GM23338 (cell line): ENCODE measurements around the gene ZBTB7C. TPM values are rescaled to one million over a fixed set of nuclear protein-coding genes. Genes with fewer than 3 reads are reported as not detected.
A peak's percentile ranks its signal among the peaks of the same experiment; 100 is the strongest.

Experiments used
- ATAC-seq: fragments of 200-7000 bp; cut with Tn5 transposase; 3 replicates; pipeline ENCODE4 v1.9.1; 2020
- DNase-seq: peaks from one replicate; pipeline ENCODE4 v3.0.0-alpha.2; 2015; ENCODE audit warnings: low spot score
- H2AFZ ChIP-seq: fragments of 200-600 bp; sonication (generic); 2 replicates; pipeline ENCODE4 v1.8.0; 2016; ENCODE audit warnings: antibody characterized with exemption, mild to moderate bottlenecking, moderate library complexity
- H3F3A ChIP-seq: fragments of 200-600 bp; sonication (generic); replicated peaks from 2 replicates; pipeline ENCODE4 v1.8.0; 2017; ENCODE audit warnings: antibody characterized with exemption, mixed run types, low read depth
- H3K27ac ChIP-seq: fragments of 200-600 bp; sonication (generic); 2 replicates; pipeline ENCODE4 v1.6.1; 2016; ENCODE audit warnings: low read depth
- H3K27me3 ChIP-seq: fragments of 200-600 bp; sonication (generic); 2 replicates; pipeline ENCODE4 v1.8.0; 2016; ENCODE audit warnings: mild to moderate bottlenecking, mixed run types, moderate library complexity; ENCODE audit not compliant: insufficient read depth
- H3K36me3 ChIP-seq: fragments of 200-600 bp; sonication (generic); 2 replicates; pipeline ENCODE4 v1.8.0; 2016; ENCODE audit warnings: mild to moderate bottlenecking; ENCODE audit not compliant: insufficient read depth
- H3K4me1 ChIP-seq: fragments of 200-600 bp; sonication (generic); 2 replicates; pipeline ENCODE4 v1.8.0; 2016; ENCODE audit warnings: mild to moderate bottlenecking, moderate library complexity; ENCODE audit not compliant: insufficient read depth
- H3K4me2 ChIP-seq: fragments of 200-600 bp; sonication (generic); 2 replicates; pipeline ENCODE4 v1.7.1; 2017; ENCODE audit warnings: mixed run types
- H3K4me3 ChIP-seq: fragments of 200-600 bp; sonication (generic); 2 replicates; pipeline ENCODE4 v1.6.1; 2016; ENCODE audit warnings: mixed run types
- H3K79me2 ChIP-seq: fragments of 200-600 bp; sonication (generic); replicated peaks from 2 replicates; pipeline ENCODE4 v1.8.0; 2017; ENCODE audit warnings: mild to moderate bottlenecking; ENCODE audit not compliant: insufficient read depth
- H3K9me2 ChIP-seq: fragments of 200-600 bp; sonication (generic); 2 replicates; pipeline ENCODE4 v1.8.0; 2017; ENCODE audit not compliant: insufficient read depth
- H4K20me1 ChIP-seq: fragments of 200-600 bp; sonication (generic); replicated peaks from 2 replicates; pipeline ENCODE4 v1.8.0; 2017; ENCODE audit warnings: mild to moderate bottlenecking; ENCODE audit not compliant: insufficient read depth
- H3K27ac Mint-ChIP-seq: 2 replicates; pipeline ENCODE4 v1.8.0; 2020; ENCODE audit warnings: inconsistent platforms, mild to moderate bottlenecking, moderate library complexity, mixed read lengths
- H3K27me3 Mint-ChIP-seq: 3 replicates; pipeline ENCODE4 v1.8.0; 2022; ENCODE audit warnings: low read depth, mild to moderate bottlenecking, moderate library complexity, mixed read lengths, inconsistent platforms; ENCODE audit not compliant: insufficient read depth, poor library complexity
- H3K36me3 Mint-ChIP-seq: 3 replicates; pipeline ENCODE4 v1.8.0; 2021; ENCODE audit warnings: low read depth, mild to moderate bottlenecking, inconsistent platforms, moderate library complexity, mixed read lengths
- H3K4me1 Mint-ChIP-seq: 3 replicates; pipeline ENCODE4 v1.8.0; 2020; ENCODE audit warnings: mild to moderate bottlenecking, inconsistent platforms, mixed read lengths
- H3K4me3 Mint-ChIP-seq: 3 replicates; pipeline ENCODE4 v1.8.0; 2021; ENCODE audit warnings: moderate library complexity, mild to moderate bottlenecking, inconsistent platforms, mixed read lengths
- H3K9me3 Mint-ChIP-seq: 3 replicates; pipeline ENCODE4 v1.8.0; 2020; ENCODE audit warnings: moderate library complexity, mild to moderate bottlenecking, inconsistent platforms, mixed read lengths
- CREB1 ChIP-seq: fragments of 250-450 bp; sonication (Bioruptor Pico); IDR thresholded peaks from 2 replicates; pipeline ENCODE4 v1.5.0; 2020; ENCODE audit warnings: low read depth, mild to moderate bottlenecking, moderate library complexity
- EZH2 ChIP-seq: fragments of 200-600 bp; sonication (generic); IDR thresholded peaks from one replicate; pipeline ENCODE4 v1.8.0; 2017; ENCODE audit warnings: antibody characterized with exemption, mild to moderate bottlenecking, low read depth; ENCODE audit not compliant: unreplicated experiment
- JUNB ChIP-seq: IDR thresholded peaks from one replicate; pipeline ENCODE4 v1.6.1; 2016; ENCODE audit warnings: antibody characterized with exemption; ENCODE audit not compliant: unreplicated experiment
- NANOG ChIP-seq: IDR thresholded peaks from 2 replicates; pipeline ENCODE4 v1.6.1; 2016; ENCODE audit warnings: antibody characterized with exemption, borderline replicate concordance
- ZNF114 ChIP-seq: fragments of 250-450 bp; sonication (Bioruptor Pico); IDR thresholded peaks from 2 replicates; pipeline ENCODE4 v1.5.0; 2020; ENCODE audit warnings: mild to moderate bottlenecking, moderate library complexity
- ZNF331 ChIP-seq: fragments of 250-450 bp; sonication (Bioruptor Pico); IDR thresholded peaks from 2 replicates; pipeline ENCODE4 v1.5.0; 2020; ENCODE audit warnings: low read depth, mild to moderate bottlenecking, moderate library complexity
- polyA plus RNA-seq: library from polyadenylated mRNA; unstranded; fragments of >200 nt; fragmentation: Nextera tagmentation; extraction: Ambion mirVana; gene quantifications from 2 replicates; pipeline ENCODE4 v1.2.1, GENCODE V29; 2016
- total RNA-seq: library from RNA; depleted of rRNA; stranded (reverse); fragments of >200 nt; shearing (Covaris generic); gene quantifications from 2 replicates; pipeline ENCODE4 v1.2.3, GENCODE V29; 2014
- TF ChIP-seq, protein P1 (sequence below): IDR thresholded peaks from 2 replicates; pipeline ENCODE4 v1.6.1; 2016; ENCODE audit warnings: antibody characterized with exemption
- TF ChIP-seq, protein P2 (sequence below), 2 experiments: fragments of 200-600 bp in 1 of 2; sonication (generic) in 1 of 2; conservative IDR thresholded peaks; 2 replicates each; pipeline versions ENCODE4 v1.5.1 to v1.6.1; 2016 to 2017; ENCODE audit warnings: antibody characterized with exemption in 2 of 2, low read depth in 2 of 2, mild to moderate bottlenecking in 2 of 2, moderate library complexity in 1 of 2
- TF ChIP-seq, protein P3 (sequence below): IDR thresholded peaks from one replicate; pipeline ENCODE4 v1.6.1; 2018; ENCODE audit warnings: antibody characterized with exemption; ENCODE audit not compliant: unreplicated experiment
- TF ChIP-seq, protein P4 (sequence below): fragments of 250-450 bp; sonication (Bioruptor Pico); IDR thresholded peaks from 2 replicates; pipeline ENCODE4 v1.5.0; 2020; ENCODE audit warnings: mild to moderate bottlenecking, moderate library complexity

ZBTB7C gene
- total and polyA plus RNA-seq, 2 experiments from 2014 or later = 0.03 to 0.14 TPM

DNA sequence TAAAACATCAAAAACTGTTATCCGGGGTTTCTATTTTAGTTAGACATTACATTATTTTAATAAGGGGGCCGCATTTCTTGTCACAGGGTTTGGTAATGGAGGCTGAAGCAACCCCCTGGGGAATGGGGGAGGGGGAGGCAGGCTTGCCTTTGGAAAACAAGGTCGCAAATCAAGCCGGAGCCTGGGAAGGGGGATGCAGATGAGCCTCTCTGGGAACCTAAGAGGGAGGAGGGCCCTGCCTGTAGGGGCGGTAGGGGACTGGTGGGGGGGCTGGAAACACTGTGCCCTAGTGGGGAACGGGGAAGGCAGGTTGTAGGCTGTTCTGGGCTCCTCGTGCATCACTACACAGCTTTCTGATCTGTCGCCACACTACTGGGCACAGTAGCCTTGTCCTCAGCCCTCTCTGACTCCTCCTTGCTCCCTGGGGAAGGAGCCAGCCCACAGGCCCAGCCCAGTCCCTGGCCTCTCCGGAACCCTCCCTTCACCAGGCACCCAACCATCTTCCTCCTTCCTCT, 308.5 kb downstream of the ZBTB7C start (continued):
- TF ChIP-seq CREB1 (no peak), EZH2 (no peak), JUNB (no peak), NANOG (no peak), ZNF331 (no peak)
- TF ChIP-seq, protein P1, sequence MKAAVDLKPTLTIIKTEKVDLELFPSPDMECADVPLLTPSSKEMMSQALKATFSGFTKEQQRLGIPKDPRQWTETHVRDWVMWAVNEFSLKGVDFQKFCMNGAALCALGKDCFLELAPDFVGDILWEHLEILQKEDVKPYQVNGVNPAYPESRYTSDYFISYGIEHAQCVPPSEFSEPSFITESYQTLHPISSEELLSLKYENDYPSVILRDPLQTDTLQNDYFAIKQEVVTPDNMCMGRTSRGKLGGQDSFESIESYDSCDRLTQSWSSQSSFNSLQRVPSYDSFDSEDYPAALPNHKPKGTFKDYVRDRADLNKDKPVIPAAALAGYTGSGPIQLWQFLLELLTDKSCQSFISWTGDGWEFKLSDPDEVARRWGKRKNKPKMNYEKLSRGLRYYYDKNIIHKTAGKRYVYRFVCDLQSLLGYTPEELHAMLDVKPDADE = no peak
- TF ChIP-seq, protein P2, sequence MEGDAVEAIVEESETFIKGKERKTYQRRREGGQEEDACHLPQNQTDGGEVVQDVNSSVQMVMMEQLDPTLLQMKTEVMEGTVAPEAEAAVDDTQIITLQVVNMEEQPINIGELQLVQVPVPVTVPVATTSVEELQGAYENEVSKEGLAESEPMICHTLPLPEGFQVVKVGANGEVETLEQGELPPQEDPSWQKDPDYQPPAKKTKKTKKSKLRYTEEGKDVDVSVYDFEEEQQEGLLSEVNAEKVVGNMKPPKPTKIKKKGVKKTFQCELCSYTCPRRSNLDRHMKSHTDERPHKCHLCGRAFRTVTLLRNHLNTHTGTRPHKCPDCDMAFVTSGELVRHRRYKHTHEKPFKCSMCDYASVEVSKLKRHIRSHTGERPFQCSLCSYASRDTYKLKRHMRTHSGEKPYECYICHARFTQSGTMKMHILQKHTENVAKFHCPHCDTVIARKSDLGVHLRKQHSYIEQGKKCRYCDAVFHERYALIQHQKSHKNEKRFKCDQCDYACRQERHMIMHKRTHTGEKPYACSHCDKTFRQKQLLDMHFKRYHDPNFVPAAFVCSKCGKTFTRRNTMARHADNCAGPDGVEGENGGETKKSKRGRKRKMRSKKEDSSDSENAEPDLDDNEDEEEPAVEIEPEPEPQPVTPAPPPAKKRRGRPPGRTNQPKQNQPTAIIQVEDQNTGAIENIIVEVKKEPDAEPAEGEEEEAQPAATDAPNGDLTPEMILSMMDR (conservative IDR thresholded peaks at IDR 0.05; ENCODE audit: low read depth in 2 of 2) = no peak
- TF ChIP-seq, protein P3, sequence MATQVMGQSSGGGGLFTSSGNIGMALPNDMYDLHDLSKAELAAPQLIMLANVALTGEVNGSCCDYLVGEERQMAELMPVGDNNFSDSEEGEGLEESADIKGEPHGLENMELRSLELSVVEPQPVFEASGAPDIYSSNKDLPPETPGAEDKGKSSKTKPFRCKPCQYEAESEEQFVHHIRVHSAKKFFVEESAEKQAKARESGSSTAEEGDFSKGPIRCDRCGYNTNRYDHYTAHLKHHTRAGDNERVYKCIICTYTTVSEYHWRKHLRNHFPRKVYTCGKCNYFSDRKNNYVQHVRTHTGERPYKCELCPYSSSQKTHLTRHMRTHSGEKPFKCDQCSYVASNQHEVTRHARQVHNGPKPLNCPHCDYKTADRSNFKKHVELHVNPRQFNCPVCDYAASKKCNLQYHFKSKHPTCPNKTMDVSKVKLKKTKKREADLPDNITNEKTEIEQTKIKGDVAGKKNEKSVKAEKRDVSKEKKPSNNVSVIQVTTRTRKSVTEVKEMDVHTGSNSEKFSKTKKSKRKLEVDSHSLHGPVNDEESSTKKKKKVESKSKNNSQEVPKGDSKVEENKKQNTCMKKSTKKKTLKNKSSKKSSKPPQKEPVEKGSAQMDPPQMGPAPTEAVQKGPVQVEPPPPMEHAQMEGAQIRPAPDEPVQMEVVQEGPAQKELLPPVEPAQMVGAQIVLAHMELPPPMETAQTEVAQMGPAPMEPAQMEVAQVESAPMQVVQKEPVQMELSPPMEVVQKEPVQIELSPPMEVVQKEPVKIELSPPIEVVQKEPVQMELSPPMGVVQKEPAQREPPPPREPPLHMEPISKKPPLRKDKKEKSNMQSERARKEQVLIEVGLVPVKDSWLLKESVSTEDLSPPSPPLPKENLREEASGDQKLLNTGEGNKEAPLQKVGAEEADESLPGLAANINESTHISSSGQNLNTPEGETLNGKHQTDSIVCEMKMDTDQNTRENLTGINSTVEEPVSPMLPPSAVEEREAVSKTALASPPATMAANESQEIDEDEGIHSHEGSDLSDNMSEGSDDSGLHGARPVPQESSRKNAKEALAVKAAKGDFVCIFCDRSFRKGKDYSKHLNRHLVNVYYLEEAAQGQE = no peak

DNA sequence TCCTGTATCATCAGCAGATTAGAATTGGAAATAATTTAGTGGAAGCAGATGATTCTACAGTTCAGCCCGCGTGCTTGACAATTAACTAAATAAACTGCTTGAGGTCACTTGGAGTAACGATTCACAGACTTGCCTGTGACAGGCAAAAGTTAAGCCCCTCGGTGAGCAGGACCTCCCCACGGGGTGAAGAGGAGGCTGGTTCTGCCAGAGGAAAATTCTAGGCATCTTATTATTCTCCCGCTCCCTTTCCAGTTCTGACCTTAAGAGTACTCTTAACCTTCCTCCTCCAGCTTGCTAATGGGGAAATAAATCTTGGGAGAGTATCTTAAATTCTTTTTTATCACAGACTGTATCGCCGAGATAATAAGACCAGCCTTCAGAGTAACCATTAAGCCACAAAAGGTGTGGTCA, 309.0 kb downstream of the ZBTB7C start:
- Histone ChIP-seq H3K9me2 (no peaks in the 10 kb centered on the region), H3K27me3 (no peaks in the 10 kb centered on the region), H3K4me1 (peaks cover 14% of the 10 kb centered on the region), H2AFZ (peak overlapping the region; percentile 94), H3K4me2 (peak overlapping the region; percentile 53), H4K20me1 (no peaks in the 10 kb centered on the region), H3K27ac (no peak overlapping the region), H3K36me3 (no peaks in the 10 kb centered on the region), H3K4me3 (no peak overlapping the region), H3K79me2 (no peaks in the 10 kb centered on the region), H3F3A (no peaks in the 10 kb centered on the region)
- no peak for DNase-seq
- H3K27ac Mint-ChIP-seq = no peak overlapping the region
- no peak for ATAC-seq
- H3K36me3 Mint-ChIP-seq = no peaks in the 10 kb centered on the region
- H3K9me3 Mint-ChIP-seq = no peaks in the 10 kb centered on the region
- peak overlapping the region; percentile 51; the same call in 1 of the 3 replicates for H3K4me3 Mint-ChIP-seq
- H3K27me3 Mint-ChIP-seq = peaks cover 5% of the 10 kb centered on the region
- H3K4me1 Mint-ChIP-seq = peaks cover 22% of the 10 kb centered on the region
- TF ChIP-seq NANOG (no peak), JUNB (no peak), ZNF114 (CRISPR knock-in tag) (no peak)
- TF ChIP-seq, protein P4, sequence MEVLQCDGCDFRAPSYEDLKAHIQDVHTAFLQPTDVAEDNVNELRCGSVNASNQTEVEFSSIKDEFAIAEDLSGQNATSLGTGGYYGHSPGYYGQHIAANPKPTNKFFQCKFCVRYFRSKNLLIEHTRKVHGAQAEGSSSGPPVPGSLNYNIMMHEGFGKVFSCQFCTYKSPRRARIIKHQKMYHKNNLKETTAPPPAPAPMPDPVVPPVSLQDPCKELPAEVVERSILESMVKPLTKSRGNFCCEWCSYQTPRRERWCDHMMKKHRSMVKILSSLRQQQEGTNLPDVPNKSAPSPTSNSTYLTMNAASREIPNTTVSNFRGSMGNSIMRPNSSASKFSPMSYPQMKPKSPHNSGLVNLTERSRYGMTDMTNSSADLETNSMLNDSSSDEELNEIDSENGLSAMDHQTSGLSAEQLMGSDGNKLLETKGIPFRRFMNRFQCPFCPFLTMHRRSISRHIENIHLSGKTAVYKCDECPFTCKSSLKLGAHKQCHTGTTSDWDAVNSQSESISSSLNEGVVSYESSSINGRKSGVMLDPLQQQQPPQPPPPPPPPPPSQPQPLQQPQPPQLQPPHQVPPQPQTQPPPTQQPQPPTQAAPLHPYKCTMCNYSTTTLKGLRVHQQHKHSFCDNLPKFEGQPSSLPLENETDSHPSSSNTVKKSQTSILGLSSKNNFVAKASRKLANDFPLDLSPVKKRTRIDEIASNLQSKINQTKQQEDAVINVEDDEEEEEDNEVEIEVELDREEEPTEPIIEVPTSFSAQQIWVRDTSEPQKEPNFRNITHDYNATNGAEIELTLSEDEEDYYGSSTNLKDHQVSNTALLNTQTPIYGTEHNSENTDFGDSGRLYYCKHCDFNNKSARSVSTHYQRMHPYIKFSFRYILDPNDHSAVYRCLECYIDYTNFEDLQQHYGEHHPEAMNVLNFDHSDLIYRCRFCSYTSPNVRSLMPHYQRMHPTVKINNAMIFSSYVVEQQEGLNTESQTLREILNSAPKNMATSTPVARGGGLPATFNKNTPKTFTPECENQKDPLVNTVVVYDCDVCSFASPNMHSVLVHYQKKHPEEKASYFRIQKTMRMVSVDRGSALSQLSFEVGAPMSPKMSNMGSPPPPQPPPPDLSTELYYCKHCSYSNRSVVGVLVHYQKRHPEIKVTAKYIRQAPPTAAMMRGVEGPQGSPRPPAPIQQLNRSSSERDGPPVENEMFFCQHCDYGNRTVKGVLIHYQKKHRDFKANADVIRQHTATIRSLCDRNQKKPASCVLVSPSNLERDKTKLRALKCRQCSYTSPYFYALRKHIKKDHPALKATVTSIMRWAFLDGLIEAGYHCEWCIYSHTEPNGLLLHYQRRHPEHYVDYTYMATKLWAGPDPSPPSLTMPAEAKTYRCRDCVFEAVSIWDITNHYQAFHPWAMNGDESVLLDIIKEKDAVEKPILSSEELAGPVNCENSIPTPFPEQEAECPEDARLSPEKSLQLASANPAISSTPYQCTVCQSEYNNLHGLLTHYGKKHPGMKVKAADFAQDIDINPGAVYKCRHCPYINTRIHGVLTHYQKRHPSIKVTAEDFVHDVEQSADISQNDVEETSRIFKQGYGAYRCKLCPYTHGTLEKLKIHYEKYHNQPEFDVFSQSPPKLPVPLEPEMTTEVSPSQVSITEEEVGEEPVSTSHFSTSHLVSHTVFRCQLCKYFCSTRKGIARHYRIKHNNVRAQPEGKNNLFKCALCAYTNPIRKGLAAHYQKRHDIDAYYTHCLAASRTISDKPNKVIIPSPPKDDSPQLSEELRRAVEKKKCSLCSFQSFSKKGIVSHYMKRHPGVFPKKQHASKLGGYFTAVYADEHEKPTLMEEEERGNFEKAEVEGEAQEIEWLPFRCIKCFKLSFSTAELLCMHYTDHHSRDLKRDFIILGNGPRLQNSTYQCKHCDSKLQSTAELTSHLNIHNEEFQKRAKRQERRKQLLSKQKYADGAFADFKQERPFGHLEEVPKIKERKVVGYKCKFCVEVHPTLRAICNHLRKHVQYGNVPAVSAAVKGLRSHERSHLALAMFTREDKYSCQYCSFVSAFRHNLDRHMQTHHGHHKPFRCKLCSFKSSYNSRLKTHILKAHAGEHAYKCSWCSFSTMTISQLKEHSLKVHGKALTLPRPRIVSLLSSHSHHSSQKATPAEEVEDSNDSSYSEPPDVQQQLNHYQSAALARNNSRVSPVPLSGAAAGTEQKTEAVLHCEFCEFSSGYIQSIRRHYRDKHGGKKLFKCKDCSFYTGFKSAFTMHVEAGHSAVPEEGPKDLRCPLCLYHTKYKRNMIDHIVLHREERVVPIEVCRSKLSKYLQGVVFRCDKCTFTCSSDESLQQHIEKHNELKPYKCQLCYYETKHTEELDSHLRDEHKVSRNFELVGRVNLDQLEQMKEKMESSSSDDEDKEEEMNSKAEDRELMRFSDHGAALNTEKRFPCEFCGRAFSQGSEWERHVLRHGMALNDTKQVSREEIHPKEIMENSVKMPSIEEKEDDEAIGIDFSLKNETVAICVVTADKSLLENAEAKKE (CRISPR knock-in tag) = no peak
- TF ChIP-seq, protein P2 (conservative IDR thresholded peaks at IDR 0.05; ENCODE audit: low read depth in 2 of 2) = no peak
